Measurements from ENCODE around the gene ATN1. TPM values are rescaled to one million over a fixed set of nuclear protein-coding genes. Genes with fewer than 3 reads are reported as not detected.

ATN1 gene
- total RNA-seq, 2 experiments from 2014 or later, result 31.0 to 31.3 TPM

DNA sequence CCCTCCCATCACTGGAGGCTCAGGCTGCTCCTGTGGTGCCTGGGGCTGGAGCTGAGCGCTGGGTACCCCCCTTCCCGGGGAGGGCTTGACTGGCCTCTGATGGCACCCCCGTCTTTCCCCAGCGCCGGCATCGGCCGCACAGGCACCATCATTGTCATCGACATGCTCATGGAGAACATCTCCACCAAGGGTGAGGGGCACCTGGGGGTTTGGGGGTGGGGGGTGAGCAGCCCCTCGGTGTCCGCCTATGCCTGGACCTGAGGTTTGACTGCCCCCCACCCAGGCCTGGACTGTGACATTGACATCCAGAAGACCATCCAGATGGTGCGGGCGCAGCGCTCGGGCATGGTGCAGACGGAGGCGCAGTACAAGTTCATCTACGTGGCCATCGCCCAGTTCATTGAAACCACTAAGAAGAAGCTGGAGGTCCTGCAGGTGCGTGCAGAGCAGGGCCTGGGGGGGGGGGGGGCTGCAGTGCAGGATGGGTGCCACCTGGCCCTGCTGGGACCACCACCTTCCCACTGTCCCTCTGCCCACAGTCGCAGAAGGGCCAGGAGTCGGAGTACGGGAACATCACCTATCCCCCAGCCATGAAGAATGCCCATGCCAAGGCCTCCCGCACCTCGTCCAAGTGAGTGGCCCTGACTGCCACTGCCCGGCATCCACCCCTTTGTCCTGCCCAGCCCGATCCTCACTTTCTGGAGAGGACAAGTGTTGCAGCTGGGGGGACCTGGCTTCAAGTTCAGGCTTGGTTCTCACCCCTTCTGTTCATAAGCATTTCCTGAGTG, 32.2 kb downstream of the ATN1 start:
- H3K36me3 Mint-ChIP-seq, result peaks cover 44% of the 10 kb centered on the region
- DNase-seq, result no peak
- H3K9me3 Mint-ChIP-seq, result no peaks in the 10 kb centered on the region
- no peaks in the 10 kb centered on the region for H3K27me3 Mint-ChIP-seq
- peak overlapping the region; percentile 100 for H3K27ac Mint-ChIP-seq
- peaks cover 66% of the 10 kb centered on the region for H3K4me1 Mint-ChIP-seq
- no peak for ATAC-seq (ENCODE audit: low read depth)
- peak overlapping the region; percentile 89 for H3K4me3 Mint-ChIP-seq
- POLR2A ChIA-PET, result interaction anchor here (0.6 to 13.5 kb wide), 15 partner anchors 8 to 149 kb away, joined by 3 to 1055 read pairs (median 6); partner anchors contain the start of genes C12orf57, C1RL, EMG1 and ENO2

DNA sequence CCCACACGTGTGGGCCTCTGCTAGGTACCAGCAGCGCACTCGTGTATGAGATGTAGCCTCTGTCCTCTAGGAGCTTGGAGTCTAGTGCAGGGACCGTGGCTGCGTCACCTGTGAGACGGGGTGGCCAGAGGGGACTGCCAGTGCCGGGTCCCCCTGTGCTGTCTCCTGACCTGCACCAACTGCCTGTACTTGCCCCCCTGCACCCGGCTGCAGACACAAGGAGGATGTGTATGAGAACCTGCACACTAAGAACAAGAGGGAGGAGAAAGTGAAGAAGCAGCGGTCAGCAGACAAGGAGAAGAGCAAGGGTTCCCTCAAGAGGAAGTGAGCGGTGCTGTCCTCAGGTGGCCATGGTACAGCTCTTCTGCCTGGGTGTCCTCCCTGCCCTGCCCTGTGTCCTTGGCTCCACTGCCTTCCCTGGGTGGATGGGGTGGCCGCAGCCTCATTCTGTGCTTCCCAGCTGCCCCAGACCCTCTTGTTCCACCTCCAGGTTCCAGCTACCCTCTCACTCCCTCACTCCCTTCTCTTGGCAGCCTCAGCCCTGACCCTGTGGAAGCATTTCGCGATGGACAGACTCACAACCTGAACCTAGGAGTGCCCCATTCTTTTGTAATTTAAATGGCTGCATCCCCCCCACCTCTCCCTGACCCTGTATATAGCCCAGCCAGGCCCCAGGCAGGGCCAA, 33.0 kb downstream of the ATN1 start:
- peaks cover 63% of the 10 kb centered on the region for H3K4me1 Mint-ChIP-seq
- ATAC-seq (ENCODE audit: low read depth), result peak; percentile 12
- POLR2A ChIA-PET, result interaction anchor here (0.9 to 13.5 kb wide), 9 partner anchors 17 to 237 kb away, joined by 3 to 1055 read pairs (median 6); partner anchors contain the start of genes C12orf57, COPS7A, LPCAT3 and PTPN6

DNA sequence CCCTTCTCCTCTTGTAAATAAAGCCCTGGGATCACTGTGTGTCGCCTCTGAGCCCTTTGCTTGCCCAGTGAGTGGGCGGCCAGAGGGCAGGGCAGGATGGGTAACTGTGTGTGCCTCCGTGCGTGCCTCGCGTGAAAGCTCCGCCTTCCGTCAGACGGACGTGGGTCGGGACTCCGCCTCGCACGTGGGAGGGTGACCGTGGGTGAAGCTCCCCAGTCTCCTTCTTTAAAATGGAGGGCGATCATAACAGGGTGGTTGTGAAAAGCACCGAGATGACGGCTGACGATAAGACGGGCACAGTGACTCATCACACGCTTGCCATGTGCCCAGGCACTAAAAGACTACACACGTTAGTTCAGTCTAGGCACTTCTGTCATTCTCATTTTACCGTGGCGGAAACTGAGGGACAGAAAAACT, 33.5 kb downstream of the ATN1 start:
- peaks cover 38% of the 10 kb centered on the region for H3K36me3 Mint-ChIP-seq
- no peaks in the 10 kb centered on the region for H3K9me3 Mint-ChIP-seq
- DNase-seq (peak; percentile 72), ATAC-seq (ENCODE audit: low read depth) (peak; percentile 32)
- H3K4me3 Mint-ChIP-seq, result peak overlapping the region; percentile 89
- H3K27ac Mint-ChIP-seq, result peak overlapping the region; percentile 96
- POLR2A ChIA-PET, result interaction anchor here (0.7 to 13.5 kb wide), 8 partner anchors 17 to 237 kb away, joined by 3 to 1055 read pairs (median 6); partner anchors contain the start of genes C12orf57, COPS7A, LPCAT3 and PTPN6
- H3K4me1 Mint-ChIP-seq, result peaks cover 59% of the 10 kb centered on the region
- no peaks in the 10 kb centered on the region for H3K27me3 Mint-ChIP-seq

More for the DNA sequence above, 33.0 kb downstream of the ATN1 start:
- peak overlapping the region; percentile 96 for H3K27ac Mint-ChIP-seq
- H3K36me3 Mint-ChIP-seq, result peaks cover 41% of the 10 kb centered on the region
- H3K9me3 Mint-ChIP-seq, result no peaks in the 10 kb centered on the region
- H3K4me3 Mint-ChIP-seq, result peak overlapping the region; percentile 89
- peak; percentile 55 for DNase-seq
- H3K27me3 Mint-ChIP-seq, result no peaks in the 10 kb centered on the region

DNA sequence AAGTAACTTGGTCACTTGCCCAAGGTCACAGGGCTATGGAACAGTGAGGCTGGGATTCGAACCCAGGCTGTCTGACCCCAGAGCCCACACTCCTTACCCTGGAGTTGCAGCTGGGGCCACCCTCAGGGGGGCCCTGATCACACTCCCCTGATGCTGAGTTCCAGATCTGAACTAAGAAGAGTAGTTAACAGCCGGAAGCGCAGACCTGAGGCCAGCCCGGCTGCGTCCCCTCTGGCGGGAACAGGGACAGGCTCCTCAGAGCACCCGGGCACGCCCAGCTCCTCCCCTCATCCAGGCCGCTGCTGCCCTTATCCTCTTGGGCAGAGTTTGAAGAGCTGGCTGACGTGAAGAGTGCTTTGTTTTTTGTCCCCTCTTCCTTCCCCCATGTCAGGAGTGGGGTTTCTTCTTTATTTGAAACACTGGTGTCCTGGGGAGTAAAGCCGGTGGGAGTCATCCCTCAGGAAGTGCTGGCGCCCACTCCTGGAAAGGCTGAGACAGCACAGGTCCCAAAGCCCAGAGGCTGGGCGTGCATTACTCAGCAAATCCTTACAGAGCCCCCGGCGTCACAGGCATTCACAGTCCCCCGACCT, 34.0 kb downstream of the ATN1 start:
- Mint-ChIP-seq H3K27me3 (no peaks in the 10 kb centered on the region), H3K4me3 (peak overlapping the region; percentile 89), H3K36me3 (peaks cover 34% of the 10 kb centered on the region), H3K9me3 (no peaks in the 10 kb centered on the region), H3K4me1 (peaks cover 57% of the 10 kb centered on the region), H3K27ac (peak overlapping the region; percentile 96)
- DNase-seq, result peak; percentile 62
- POLR2A ChIA-PET, result interaction anchor here (0.7 to 13.5 kb wide), 8 partner anchors 18 to 238 kb away, joined by 3 to 1055 read pairs (median 6); partner anchors contain the start of genes C12orf57, COPS7A, LPCAT3 and PTPN6
- peak; percentile 10 for ATAC-seq (ENCODE audit: low read depth)

DNA sequence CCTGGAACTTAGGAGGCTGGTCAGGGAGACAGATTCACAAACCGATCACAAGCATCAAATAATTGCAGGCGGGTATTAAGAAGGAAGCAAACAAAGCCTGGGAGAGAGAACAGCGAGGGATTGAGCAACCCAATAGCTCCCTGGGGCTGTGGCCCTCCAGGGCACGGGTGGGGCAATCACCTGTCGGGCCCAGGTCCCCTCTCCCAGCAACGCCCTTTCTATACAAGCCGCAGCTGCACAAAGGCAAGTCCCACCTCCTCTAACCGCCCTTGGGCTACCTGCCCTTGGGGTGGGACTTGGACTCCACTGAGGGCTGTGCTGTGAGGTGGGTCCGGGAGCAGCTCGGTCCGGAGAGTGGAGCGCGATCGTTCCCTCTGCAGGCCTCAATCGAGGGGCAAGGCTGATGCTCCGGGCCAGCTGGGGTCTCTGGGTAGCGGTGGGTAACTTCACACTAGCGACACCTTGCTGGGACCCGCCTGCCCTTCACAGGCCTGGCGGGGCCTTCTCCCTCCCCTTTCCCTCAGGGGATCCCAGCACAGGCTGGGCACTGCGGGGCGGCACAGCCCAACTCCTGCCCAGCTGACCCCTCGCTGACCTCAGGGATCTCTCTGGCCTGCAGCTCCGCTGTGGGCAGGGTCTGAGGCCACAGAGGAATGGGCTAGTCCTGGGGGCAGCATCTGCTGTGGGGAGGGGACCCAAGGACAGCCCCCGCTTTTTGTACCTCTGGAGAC, 34.7 kb downstream of the ATN1 start:
- Mint-ChIP-seq H3K36me3 (peaks cover 32% of the 10 kb centered on the region), H3K4me3 (peak overlapping the region; percentile 89), H3K27me3 (no peaks in the 10 kb centered on the region), H3K9me3 (no peaks in the 10 kb centered on the region), H3K27ac (peak overlapping the region; percentile 96), H3K4me1 (peaks cover 51% of the 10 kb centered on the region)
- ATAC-seq (ENCODE audit: low read depth) (no peak), DNase-seq (peak; percentile 45)
- POLR2A ChIA-PET, result interaction anchor here (1.1 to 13.5 kb wide), 3 partner anchors 18 to 71 kb away, joined by 3 to 1055 read pairs (median 4); partner anchors contain the start of genes C12orf57, PTPN6 and RNU7-1

DNA sequence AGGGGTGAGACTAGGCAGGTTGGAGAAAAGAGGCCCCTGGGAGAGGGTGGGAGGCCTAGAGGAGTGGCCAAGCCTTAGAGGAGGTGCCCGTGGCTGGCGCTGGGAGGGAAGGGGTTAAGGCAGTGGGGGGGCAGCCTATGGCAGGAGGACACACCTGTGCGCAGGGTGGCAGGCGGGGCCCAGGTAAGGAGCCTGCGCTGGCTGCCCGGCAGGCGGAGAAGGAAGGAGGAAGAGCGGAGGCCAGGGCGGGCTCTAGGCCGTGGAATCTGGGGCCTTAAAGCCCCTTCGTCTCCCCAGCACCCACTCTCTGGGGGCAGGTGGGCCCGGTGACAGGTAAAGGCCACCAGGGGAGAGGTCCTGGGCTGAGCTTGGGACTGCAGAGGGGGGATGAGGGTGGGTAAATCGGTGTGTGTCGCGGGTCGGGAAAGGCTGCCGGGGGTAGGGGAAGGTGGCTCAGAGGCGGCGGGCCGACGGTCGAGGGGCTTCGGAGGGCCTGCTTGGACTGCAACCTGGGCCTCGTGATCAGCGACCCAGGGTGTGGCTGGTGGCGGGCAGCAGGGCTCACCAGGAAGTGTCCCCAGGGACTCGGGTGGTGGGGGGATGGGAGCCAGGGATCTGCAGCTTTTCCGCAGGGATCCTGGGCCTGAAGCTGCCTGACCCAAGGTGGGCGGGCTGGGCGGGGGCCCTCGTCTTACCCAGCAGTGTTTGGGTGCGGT, 35.4 kb downstream of the ATN1 start:
- DNase-seq, result peak; percentile 36
- no peak overlapping the region for H3K4me3 Mint-ChIP-seq
- H3K27me3 Mint-ChIP-seq, result no peaks in the 10 kb centered on the region
- peak overlapping the region; percentile 96 for H3K27ac Mint-ChIP-seq
- POLR2A ChIA-PET, result interaction anchor here (0.6 to 13.5 kb wide), 5 partner anchors 19 to 87 kb away, joined by 3 to 1055 read pairs (median 3); partner anchors contain the start of genes C12orf57, LPCAT3, PTPN6 and RNU7-1
- H3K4me1 Mint-ChIP-seq, result peaks cover 50% of the 10 kb centered on the region
- ATAC-seq (ENCODE audit: low read depth), result no peak
- H3K36me3 Mint-ChIP-seq, result peaks cover 27% of the 10 kb centered on the region
- no peaks in the 10 kb centered on the region for H3K9me3 Mint-ChIP-seq

DNA sequence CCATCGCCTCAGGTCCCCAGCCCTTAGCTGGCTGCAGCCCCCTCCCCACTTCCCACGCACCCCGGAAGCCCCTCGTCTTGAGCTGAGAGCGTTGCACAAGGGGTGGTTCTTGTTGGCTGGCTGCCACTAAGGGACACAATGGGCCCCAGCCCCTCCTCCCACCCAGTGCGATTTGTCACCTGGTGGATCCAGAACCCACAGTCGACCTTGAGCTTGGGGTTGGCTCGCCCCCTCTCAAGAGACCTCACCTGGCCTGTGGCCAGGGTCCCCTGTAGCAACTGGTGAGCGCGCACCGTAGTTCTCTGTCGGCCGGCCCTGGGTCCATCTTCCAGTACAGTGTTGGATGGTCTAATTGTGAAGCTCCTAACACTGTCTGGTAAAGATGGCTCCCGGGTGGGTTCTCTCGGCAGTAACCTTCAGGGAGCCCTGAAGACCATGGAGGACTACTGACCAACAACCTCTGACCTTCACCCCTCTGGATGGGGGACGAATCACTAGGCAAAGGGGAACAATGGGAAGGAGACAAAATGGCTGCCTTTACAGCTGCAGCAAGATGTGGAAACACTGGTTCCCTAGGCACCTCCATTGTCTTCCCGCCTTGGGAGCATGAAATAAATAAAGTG, 36.1 kb downstream of the ATN1 start:
- Mint-ChIP-seq H3K4me3 (no peak overlapping the region), H3K9me3 (no peaks in the 10 kb centered on the region), H3K36me3 (peaks cover 22% of the 10 kb centered on the region), H3K27ac (peak overlapping the region; percentile 45), H3K27me3 (no peaks in the 10 kb centered on the region), H3K4me1 (peaks cover 47% of the 10 kb centered on the region)
- POLR2A ChIA-PET, result interaction anchor here (0.6 to 13.5 kb wide), 5 partner anchors 20 to 88 kb away, joined by 3 to 1055 read pairs (median 3); partner anchors contain the start of genes C12orf57, LPCAT3, PTPN6 and RNU7-1
- peak; percentile 32 for DNase-seq
- ATAC-seq (ENCODE audit: low read depth), result no peak

DNA sequence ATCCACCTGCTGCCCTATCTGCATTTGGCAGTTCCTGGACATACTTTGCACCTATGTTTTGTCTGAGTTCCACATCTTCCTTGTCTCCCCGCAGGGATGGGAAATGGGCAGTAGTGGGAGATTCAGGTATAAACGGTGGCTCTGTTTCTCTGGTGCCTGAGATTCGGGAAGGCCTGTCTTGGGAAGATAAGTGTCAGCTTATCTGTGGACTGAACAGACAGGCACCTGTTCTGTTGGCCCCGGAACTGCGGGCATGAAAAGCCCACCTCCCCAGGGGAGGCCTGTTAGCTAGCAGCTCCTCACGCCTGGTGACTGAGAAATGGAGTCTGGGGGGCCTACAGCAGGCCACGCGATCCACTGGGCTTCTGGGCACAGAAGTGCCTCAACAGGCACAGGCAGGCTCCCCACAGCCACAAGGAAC, 36.9 kb downstream of the ATN1 start:
- H3K36me3 Mint-ChIP-seq, result peaks cover 21% of the 10 kb centered on the region
- H3K27me3 Mint-ChIP-seq, result no peaks in the 10 kb centered on the region
- H3K27ac Mint-ChIP-seq, result peak overlapping the region; percentile 51
- H3K4me3 Mint-ChIP-seq, result no peak overlapping the region
- DNase-seq (peak; percentile 32), ATAC-seq (ENCODE audit: low read depth) (peak; percentile 3)
- H3K4me1 Mint-ChIP-seq, result peaks cover 46% of the 10 kb centered on the region
- no peaks in the 10 kb centered on the region for H3K9me3 Mint-ChIP-seq
- POLR2A ChIA-PET, result interaction anchor here (1.0 to 13.5 kb wide), 5 partner anchors 20 to 143 kb away, joined by 3 to 1055 read pairs (median 6); partner anchors contain the start of genes C12orf57, LPCAT3, PTPN6 and RNU7-1

DNA sequence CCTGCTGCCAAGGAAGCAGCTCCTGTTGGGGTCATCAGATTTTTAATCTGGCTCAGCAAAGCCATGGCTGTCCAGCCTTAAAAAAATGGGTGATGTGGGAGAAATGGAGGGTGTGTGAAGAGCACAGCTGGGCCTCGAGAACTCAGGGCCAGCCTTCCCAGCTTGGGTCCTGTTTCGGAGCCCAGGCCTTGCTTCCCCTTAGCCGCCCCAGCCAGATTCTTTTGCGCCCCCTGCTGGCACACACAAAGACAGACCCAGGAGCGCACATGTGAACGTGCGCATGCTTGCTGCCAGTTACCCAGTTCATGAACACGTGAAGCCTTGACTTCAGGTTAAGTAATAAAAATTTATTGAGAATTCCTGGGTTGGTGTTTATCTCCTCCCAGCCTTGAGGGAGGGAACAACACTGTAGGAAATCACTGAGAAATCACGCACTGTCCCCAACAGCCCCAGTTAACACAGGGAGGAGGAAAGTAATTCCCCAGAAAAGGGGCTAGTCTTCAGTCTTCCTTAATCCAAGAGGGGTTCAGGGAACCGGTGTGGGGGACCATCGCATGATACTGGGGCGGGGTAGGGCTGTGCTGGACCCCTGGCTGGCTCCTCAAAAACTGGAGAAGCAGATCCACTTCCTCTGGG, 37.4 kb downstream of the ATN1 start:
- peak; percentile 61 for ATAC-seq (ENCODE audit: low read depth)
- Mint-ChIP-seq H3K4me3 (no peak overlapping the region), H3K4me1 (peaks cover 46% of the 10 kb centered on the region)

DNA sequence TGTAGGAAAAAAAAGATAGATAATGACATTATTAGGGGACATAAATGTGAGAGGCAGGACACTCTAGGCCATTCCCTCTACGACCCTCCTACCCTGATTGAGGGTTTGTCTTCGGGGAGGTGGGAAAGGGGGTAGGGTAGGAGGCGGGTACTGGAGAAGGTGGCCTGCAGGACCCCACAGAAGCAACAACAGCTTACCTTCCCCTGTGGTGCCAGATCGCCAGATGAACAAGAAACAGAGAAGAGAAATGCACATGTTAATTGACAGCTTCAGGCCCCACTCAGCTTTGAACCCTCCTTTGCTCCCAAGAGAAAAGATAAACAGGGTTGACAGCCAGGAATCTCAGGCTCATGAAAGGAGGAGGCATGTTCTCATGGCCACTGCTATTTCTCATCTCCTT, 38.0 kb downstream of the ATN1 start:
- no peaks in the 10 kb centered on the region for H3K9me3 Mint-ChIP-seq
- POLR2A ChIA-PET, result interaction anchor here (2.3 to 13.5 kb wide), 2 partner anchors 22 to 142 kb away, joined by 7 to 1055 read pairs; partner anchors contain the start of genes C12orf57, PTPN6 and RNU7-1
- ATAC-seq (ENCODE audit: low read depth) (no peak), DNase-seq (no peak)
- peaks cover 18% of the 10 kb centered on the region for H3K36me3 Mint-ChIP-seq
- no peak overlapping the region for H3K4me3 Mint-ChIP-seq
- H3K27ac Mint-ChIP-seq, result no peak overlapping the region
- H3K27me3 Mint-ChIP-seq, result no peaks in the 10 kb centered on the region
- peaks cover 41% of the 10 kb centered on the region for H3K4me1 Mint-ChIP-seq

More for the DNA sequence above, 37.4 kb downstream of the ATN1 start:
- Mint-ChIP-seq H3K27me3 (no peaks in the 10 kb centered on the region), H3K27ac (peak overlapping the region; percentile 51), H3K36me3 (peaks cover 21% of the 10 kb centered on the region), H3K9me3 (no peaks in the 10 kb centered on the region)
- POLR2A ChIA-PET, result interaction anchor here (1.0 to 13.5 kb wide), 4 partner anchors 21 to 143 kb away, joined by 3 to 1055 read pairs (median 6); partner anchors contain the start of genes C12orf57, PTPN6 and RNU7-1
- DNase-seq, result peak; percentile 85

DNA sequence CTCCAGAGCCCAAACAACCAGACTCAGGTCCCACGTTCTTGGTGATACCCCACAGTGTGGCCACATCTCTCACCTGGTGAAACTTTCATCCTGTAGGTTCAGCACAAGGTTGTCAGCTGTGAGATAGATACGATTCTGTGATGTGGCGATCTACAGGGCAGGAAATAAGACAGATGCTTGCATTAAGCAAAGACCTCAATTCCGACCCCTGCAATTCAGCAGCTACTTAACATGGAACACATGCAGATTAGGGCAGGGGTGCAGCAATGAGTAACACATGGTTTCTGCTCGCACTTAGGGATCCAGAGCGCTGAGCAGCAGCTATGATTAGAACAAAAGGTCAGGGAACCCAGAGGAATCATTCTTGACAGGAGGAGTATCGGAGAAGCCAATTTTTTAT, 38.6 kb downstream of the ATN1 start:
- Mint-ChIP-seq H3K4me1 (peaks cover 35% of the 10 kb centered on the region), H3K27me3 (no peaks in the 10 kb centered on the region), H3K36me3 (peaks cover 18% of the 10 kb centered on the region), H3K4me3 (no peak overlapping the region), H3K9me3 (no peaks in the 10 kb centered on the region), H3K27ac (peak overlapping the region; percentile 22)
- DNase-seq (no peak), ATAC-seq (ENCODE audit: low read depth) (no peak)
- POLR2A ChIA-PET, result interaction anchor here (2.3 to 13.5 kb wide), 2 partner anchors 22 to 142 kb away, joined by 7 to 1055 read pairs; partner anchors contain the start of genes C12orf57, PTPN6 and RNU7-1

Measured in activated naive CD8-positive, alpha-beta T cell treated with anti-CD3 and anti-CD28 coated beads, Interleukin-2, amount 10 ng/mL, durations not matched to agents 7 days and 5 days (primary cell).